RWPE1 (cell line): ENCODE measurements around the gene APBB1.

Experiments
- CTCF ChIA-PET: fragments of 350-600 bp; sonication (Branson Sonifier 250); formaldehyde crosslinking; extraction: SDS; loops from one replicate; lab custom pipeline; 2021; lab: Yijun Ruan, JAX
- POLR2A ChIA-PET: fragments of 400-600 bp; formaldehyde crosslinking; extraction: SDS; loops from one replicate; lab custom pipeline; 2020; ENCODE audit warnings: antibody characterized with exemption; ENCODE audit not compliant: low non-redundant PET; lab: Yijun Ruan, JAX
- DNase-seq: peaks from one replicate; pipeline ENCODE4 v3.0.0; 2012; ENCODE audit warnings: low spot score
- H3K27ac ChIP-seq: fragments of 450-650 bp; 2 replicates; pipeline ENCODE4 v1.5.1; 2017
- CTCF ChIP-seq: fragments of 450-650 bp; conservative IDR thresholded peaks from 2 replicates; pipeline ENCODE4 v1.5.1; 2017; ENCODE audit warnings: low read depth, mild to moderate bottlenecking

Gene APBB1

GRCh38 chr11:6404342-6405051, 14.4 kb downstream of the APBB1 start:
- ChIA-PET POLR2A (no interaction called here), CTCF (interaction anchor here (0.5 to 1.1 kb wide), 2 partner anchors 34 to 175 kb away, joined by 3 to 5 read pairs; no protein-coding TSS in a partner anchor)
- TF ChIP-seq CTCF: no peak
- no peak for DNase-seq
- no peak overlapping the region for H3K27ac ChIP-seq

GRCh38 chr11:6403539-6403938, 15.4 kb downstream of the APBB1 start:
- DNase-seq: no peak
- CTCF ChIA-PET: interaction anchor here (0.5 to 1.5 kb wide), 2 partner anchors 24 to 35 kb away, joined by 3 to 4 read pairs; no protein-coding TSS in a partner anchor
- POLR2A ChIA-PET: interaction anchor here (0.5 kb wide), 1 partner anchor 168 kb away, joined by 3 read pairs; no protein-coding TSS in a partner anchor
- no peak for TF ChIP-seq CTCF
- H3K27ac ChIP-seq: no peak overlapping the region

GRCh38 chr11:6402561-6402981, 16.3 kb downstream of the APBB1 start:
- POLR2A ChIA-PET: no interaction called here
- CTCF ChIA-PET: interaction anchor here (1.5 kb wide), 1 partner anchor 23 kb away, joined by 4 read pairs; no protein-coding TSS in a partner anchor
- TF ChIP-seq CTCF: no peak
- no peak overlapping the region for H3K27ac ChIP-seq
- DNase-seq: no peak

GRCh38 chr11:6402061-6402470, 16.8 kb downstream of the APBB1 start:
- CTCF ChIA-PET: interaction anchor here (0.6 kb wide), 1 partner anchor 42 kb away, joined by 3 read pairs; no protein-coding TSS in a partner anchor
- POLR2A ChIA-PET: no interaction called here
- no peak for DNase-seq
- no peak for TF ChIP-seq CTCF
- H3K27ac ChIP-seq: no peak overlapping the region

GRCh38 chr11:6401464-6401863, 17.4 kb downstream of the APBB1 start:
- no peak for TF ChIP-seq CTCF

GRCh38 chr11:6400431-6401345, 18.2 kb downstream of the APBB1 start:
- no peak for TF ChIP-seq CTCF
- no peak for DNase-seq
- no peak overlapping the region for H3K27ac ChIP-seq
- ChIA-PET CTCF (interaction anchor here (0.6 kb wide), 1 partner anchor 1114 kb away, joined by 3 read pairs; no protein-coding TSS in a partner anchor), POLR2A (no interaction called here)

More at GRCh38 chr11:6401464-6401863, 17.4 kb downstream of the APBB1 start:
- H3K27ac ChIP-seq: no peak overlapping the region
- DNase-seq: no peak
- ChIA-PET POLR2A (no interaction called here), CTCF (interaction anchor here (0.6 kb wide), 2 partner anchors 42 to 1115 kb away, joined by 3 read pairs; no protein-coding TSS in a partner anchor)
